WERI-Rb-1 (cell line): ENCODE measurements around the gene GALE.
A peak's percentile ranks its signal among the peaks of the same experiment; 100 is the strongest.
"Not testable (repeated sequence)": the region's sequence is repeated elsewhere in the genome, so short reads cannot be mapped to it uniquely, and the experiment has no call there.

Source experiments
- DNase-seq: peaks from one replicate; pipeline ENCODE4 v3.0.0-alpha.2; 2020
- H3K27ac ChIP-seq: fragments of 250-450 bp; sonication (Bioruptor Pico); 2 replicates; pipeline ENCODE4 v1.5.1; 2020; ENCODE audit warnings: mild to moderate bottlenecking, moderate library complexity
- H3K27me3 ChIP-seq: fragments of 250-450 bp; sonication (Bioruptor Pico); 2 replicates; pipeline ENCODE4 v1.5.1; 2021; ENCODE audit warnings: mild to moderate bottlenecking, low read depth, moderate library complexity; ENCODE audit not compliant: insufficient read depth, severe bottlenecking
- H3K36me3 ChIP-seq: fragments of 250-450 bp; sonication (Bioruptor Pico); 2 replicates; pipeline ENCODE4 v1.5.1; 2020; ENCODE audit warnings: mild to moderate bottlenecking, moderate library complexity
- H3K4me3 ChIP-seq: 2 replicates; pipeline ENCODE4 v1.5.1; 2011; ENCODE audit warnings: low read depth, mild to moderate bottlenecking, control low read depth, low read length
- H3K9me3 ChIP-seq: fragments of 250-450 bp; sonication (Bioruptor Pico); 2 replicates; pipeline ENCODE4 v1.5.1; 2021; ENCODE audit warnings: mild to moderate bottlenecking, moderate library complexity; ENCODE audit not compliant: severe bottlenecking
- CTCF ChIP-seq: IDR thresholded peaks from 2 replicates; pipeline ENCODE4 v1.5.1; 2011; ENCODE audit warnings: low read depth, mild to moderate bottlenecking, control low read depth, inconsistent platforms, low read length

GALE gene

GRCh38 chr1:23788695-23789094, 11.9 kb downstream of the GALE start:
- peaks cover 51% of the 10 kb centered on the region for H3K36me3 ChIP-seq
- H3K9me3 ChIP-seq, result no peaks in the 10 kb centered on the region
- no peaks in the 10 kb centered on the region for H3K27me3 ChIP-seq
- no peak overlapping the region for H3K27ac ChIP-seq
- DNase-seq, result no peak
- no peak for TF ChIP-seq CTCF
- H3K4me3 ChIP-seq, result no peak overlapping the region

- Histone ChIP-seq H3K36me3 (peaks cover 48% of the 10 kb centered on the region), H3K9me3 (no peaks in the 10 kb centered on the region), H3K27ac (no peak overlapping the region), H3K27me3 (no peaks in the 10 kb centered on the region), H3K4me3 (no peak overlapping the region)
- TF ChIP-seq CTCF, result no peak
- DNase-seq, result no peak
Measured at GRCh38 chr1:23787701-23788100, 12.9 kb downstream of the GALE start.

GRCh38 chr1:23784846-23785245, 15.7 kb downstream of the GALE start:
- no peak overlapping the region for H3K27ac ChIP-seq
- TF ChIP-seq CTCF, result no peak
- DNase-seq, result no peak
- H3K36me3 ChIP-seq, result peaks cover 75% of the 10 kb centered on the region
- H3K27me3 ChIP-seq, result no peaks in the 10 kb centered on the region
- H3K9me3 ChIP-seq, result no peaks in the 10 kb centered on the region
- H3K4me3 ChIP-seq, result no peak overlapping the region

- H3K9me3 ChIP-seq, H3K27ac ChIP-seq, H3K27me3 ChIP-seq, DNase-seq, H3K4me3 ChIP-seq: not testable (repeated sequence)
- peaks cover 78% of the 10 kb centered on the region for H3K36me3 ChIP-seq
Measured at GRCh38 chr1:23783141-23783540, 17.4 kb downstream of the GALE start.

GRCh38 chr1:23779826-23780371, 20.7 kb downstream of the GALE start:
- TF ChIP-seq CTCF, result no peak
- no peaks in the 10 kb centered on the region for H3K9me3 ChIP-seq
- no peak overlapping the region for H3K27ac ChIP-seq
- DNase-seq, result no peak
- no peaks in the 10 kb centered on the region for H3K27me3 ChIP-seq
- H3K4me3 ChIP-seq, result no peak overlapping the region
- peaks cover 48% of the 10 kb centered on the region for H3K36me3 ChIP-seq

- Histone ChIP-seq H3K9me3 (no peaks in the 10 kb centered on the region), H3K4me3 (peak within 1 kb of the TSS; percentile 91), H3K36me3 (peaks cover 35% of the 10 kb centered on the region), H3K27me3 (no peaks in the 10 kb centered on the region), H3K27ac (peak within 1 kb of the TSS; percentile 93)
- TF ChIP-seq CTCF, result no peak
- peak; percentile 81 for DNase-seq
Measured at GRCh38 chr1:23777979-23778814, 22.4 kb downstream of the GALE start, which contains the start of gene PITHD1. TSS of gene PITHD1 (plus strand) at chr1:23778418. CDS start at chr1:23778516, 98 bp downstream.
